A172 (cell line): Measurements from ENCODE around the gene KIF13A. TPM values are rescaled to one million over a fixed set of nuclear protein-coding genes. Genes with fewer than 3 reads are reported as not detected.
"Not testable (repeated sequence)": the region's sequence is repeated elsewhere in the genome, so short reads cannot be mapped to it uniquely, and the experiment has no call there.

ENCODE experiments used
- DNase-seq: peaks from one replicate; pipeline ENCODE4 v3.0.0-alpha.2; 2015; ENCODE audit warnings: low spot score
- total RNA-seq: library from RNA; depleted of rRNA; stranded (reverse); fragments of >200 nt; shearing (Covaris generic); gene quantifications from 2 replicates; pipeline ENCODE4 v1.2.3, GENCODE V29; 2014

KIF13A gene
- total RNA-seq, 1 experiment from 2014 or later, result 25.9 TPM

DNA sequence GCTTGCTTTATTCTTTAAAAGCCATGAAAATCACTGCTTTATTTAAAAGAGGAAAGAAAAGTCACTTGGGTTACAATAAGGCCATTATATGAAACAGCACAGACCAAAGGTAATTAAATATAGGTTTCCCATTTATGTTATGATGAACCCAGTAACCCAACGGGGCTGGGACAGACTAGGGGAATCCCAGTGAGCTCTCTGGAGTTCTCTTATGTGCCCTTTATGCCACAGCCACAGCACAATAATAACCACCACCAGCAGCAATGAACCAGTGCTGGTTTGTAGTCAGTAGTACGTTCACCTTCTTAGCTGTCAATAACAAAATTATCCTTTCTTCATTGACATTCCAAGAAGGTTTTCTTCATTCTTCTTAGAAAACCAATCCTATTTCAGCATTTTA, 87.4 kb downstream of the KIF13A start:
- no peak for DNase-seq

DNA sequence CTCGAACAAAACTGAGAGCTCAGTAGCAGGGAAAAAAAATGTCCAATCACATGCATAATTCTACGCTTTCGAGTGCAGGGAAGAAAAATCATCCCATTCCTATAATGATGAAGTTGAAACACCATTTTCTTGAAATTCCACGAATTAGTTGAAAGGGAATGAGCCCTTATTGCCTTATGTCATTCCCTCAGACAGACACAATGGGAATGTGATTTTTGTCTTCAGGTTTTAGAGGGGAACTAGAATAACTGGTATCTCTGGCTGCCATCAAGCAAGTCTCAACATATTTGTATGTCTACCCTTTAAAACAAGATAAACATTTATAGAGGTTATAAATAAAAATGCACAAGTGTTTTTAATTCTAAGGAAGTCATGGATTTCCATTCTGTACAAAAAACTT, 87.9 kb downstream of the KIF13A start:
- no peak for DNase-seq

DNA sequence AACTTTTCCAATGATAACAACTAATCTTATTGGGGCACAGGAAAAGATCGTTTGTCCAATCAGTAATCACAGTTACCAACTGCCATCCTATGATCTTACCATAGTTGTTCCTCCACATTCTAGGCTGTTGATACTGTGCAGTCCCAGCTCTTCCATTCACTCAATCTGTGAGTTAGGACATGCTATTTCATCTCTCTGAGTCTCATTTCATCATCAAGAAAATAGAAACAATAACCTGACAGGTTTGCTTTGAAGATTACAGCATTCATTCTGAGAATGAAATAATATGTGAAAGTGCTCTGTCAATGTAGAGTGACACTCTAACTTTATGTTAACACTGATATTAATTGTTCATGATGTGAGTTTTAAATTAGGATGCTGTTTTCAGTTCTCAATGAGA, 89.8 kb downstream of the KIF13A start:
- no peak for DNase-seq

DNA sequence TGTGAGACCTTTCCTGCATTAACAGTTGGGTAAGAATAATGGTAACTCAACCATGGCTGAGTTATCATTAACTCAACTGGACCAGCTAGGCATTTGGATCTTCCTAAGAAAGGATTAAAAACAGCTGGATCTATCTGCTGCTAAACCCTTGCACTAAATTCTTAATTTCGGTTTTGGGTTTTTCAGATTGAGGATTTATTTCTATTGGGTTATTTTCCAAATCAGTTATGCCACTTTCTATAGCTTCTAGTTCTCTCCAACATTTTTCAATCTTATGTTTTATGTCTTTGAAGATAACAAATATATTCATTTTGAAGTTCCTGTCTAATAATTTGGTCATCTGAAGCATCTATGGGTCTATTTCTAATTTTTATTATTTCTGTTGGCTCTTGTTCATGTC, 92.5 kb downstream of the KIF13A start:
- DNase-seq, result no peak

DNA sequence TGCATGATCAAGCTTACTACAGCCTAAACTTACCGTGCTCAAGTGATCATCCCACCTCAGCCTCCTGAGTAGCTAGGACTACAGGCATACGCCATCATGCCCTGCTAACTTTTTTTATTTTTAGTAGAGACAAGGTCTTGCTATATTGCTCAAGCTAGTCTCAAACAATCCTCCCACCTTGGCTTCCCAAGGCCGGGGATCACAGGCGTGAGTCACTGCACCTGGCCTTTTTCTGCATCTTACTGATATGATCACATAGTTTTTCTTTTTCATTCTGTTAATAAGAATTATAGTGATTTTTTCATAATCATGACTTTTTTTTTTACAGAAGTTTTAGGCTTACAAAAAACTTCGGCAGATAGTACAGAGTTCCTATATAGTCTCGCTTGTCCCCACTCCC, 93.2 kb downstream of the KIF13A start:
- no peak for DNase-seq

DNA sequence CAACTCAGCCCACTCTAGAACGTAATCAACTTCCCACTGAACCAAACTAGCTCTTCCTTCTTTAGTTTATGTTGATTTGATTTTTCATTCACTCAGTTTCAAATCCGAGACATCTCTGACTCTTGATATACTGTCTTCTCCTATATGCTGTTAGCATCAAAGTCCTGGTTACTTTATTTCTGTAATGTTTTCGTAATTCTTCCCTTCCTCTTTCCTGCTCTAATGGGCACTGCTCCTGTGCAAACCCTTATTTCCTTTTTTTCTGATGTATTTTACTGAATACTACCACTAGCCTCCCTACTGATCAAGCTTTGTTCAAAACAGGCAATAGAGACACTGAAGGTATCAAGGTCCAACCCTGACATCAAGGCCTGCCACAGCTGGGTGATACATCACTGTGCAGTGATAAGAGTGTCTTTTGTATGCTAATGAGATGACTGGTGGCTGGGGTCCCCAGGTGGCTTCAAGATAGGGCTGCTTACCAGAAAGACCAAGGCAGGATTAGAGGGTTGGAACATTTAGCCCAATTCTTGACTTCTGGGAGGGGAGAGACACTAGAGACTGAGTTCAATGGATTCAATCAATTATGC, 95.2 kb downstream of the KIF13A start:
- no peak for DNase-seq

DNA sequence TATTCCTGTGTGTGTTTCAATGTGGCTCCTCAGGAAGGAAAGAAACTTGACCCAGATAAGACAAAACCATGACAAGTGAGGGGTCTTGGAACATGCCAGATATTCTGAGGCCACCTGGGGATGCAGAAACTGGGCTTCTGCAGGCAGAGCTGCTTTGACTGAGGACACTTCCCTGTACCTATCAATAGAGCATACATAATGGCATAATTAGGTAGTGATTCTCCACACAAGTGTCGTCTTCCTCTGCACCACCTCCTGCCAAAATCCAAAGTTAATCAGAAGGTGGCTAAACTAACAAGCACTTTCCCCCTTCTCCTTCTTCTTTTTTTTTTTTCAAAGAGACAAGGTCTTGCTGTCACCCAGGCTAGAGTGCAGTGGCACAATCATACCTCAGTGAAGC, 97.1 kb downstream of the KIF13A start:
- DNase-seq, result no peak

DNA sequence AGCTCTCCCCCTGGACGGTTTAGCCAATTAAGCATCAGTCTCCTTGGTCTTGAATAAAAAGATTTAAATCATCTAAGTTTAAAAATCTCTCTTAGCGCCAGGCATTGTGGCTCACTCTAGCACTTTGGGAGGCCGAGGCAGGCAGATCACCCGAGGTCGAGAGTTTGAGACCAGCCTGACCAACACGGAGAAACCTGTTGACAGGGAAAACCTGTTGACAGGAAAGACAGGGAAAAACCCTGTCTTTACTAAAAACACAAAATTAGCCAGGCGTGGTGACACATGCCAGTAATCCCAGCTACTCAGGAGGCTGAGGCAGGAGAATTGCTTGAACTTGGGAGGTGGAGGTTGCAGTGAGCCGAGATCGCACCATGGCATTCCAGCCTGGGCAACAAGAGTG, 97.7 kb downstream of the KIF13A start:
- DNase-seq, result not testable (repeated sequence)

DNA sequence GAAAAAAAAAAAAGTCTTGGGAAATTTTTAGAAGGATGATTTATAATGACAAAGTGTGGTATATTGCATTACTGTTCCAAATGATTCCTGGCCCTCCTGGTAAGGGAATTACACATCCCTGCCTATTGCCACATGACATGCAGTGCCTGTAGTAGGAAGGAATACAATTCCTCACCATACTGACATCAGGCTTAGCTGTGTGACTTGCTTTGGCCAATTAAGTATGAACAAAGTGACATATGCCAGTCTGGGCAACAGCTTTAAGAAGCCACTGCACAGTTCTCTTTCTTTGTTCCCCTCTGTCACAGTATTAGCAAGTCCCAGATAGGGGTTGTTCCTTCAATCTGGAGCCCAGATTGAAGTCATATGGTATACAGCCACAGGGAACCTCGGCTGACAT, 100.5 kb downstream of the KIF13A start:
- DNase-seq, result no peak

DNA sequence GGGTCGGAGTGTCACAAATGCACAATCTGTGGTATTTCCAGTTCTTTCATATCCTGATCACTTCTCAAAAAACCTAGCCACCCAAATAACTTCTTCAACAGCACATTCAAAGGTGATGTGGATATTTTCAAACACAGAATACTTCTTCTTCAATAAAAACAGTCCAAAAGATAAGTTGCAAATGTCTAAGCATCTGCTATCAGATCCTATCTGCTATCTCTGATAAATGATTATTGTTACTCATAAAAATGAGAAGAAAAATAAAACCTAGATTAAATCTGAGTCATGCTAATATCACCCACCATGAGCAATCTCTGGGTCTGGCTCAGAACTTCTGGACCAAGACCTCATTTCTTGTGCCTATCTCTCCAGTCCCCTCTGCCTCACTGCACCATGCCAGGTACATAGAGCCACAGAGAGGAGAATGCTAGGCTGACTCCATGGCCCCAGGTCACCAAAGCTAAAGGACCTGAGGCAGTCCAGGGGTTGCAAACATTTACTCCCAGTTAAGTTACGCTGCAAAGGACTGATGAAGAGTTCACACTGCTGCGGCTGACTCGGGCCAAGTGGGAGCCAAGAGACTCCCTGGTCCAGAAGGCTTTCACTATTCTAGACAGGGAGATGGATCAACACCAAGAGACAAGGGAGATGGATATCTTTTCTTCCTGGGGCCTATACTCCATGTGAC, 101.4 kb downstream of the KIF13A start:
- DNase-seq, result no peak

DNA sequence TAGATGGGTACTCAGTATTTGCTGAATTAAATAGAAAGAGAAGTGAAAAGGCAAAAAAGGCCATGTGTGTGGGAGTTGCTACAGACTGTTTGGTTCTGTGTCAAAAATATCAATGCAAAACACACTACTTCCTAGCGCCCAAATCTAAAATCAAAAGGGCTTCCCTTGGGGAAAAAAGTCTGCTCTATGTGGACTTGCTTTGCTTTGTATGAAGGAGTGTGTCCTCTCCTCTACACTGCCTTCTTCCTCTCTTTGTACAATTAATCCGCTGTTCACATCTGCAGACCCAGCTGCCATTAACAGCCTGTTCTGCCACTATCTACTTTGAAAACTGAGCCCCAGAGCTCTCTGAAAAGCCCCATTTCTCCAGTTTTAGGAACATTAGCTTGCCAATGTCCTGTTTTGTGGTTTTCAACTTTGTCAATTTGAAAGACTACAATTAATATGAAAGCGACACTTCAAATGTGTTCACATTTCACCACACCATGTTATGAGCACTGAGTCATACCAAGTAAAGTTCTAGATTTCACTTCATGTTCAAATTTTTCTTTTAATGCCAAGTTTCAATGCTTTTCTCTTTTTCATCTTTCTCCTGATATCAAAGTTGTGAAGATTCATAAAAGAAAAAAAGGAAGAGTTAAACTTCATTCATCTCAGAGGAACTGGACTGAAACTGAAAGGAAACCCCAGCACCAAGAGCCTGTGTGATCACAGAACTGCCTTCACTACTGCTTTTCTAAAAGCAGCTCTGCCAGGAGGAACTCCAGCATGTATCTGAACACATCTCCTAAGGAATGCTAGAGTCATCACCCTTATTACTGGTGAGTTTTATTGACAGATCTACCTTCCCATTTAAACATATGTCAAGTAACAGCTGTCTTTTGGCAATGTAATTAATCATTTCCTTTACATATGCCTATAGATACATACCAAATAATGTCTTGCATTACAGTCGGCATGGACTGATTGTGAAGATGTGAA, 102.6 kb downstream of the KIF13A start:
- DNase-seq, result no peak

DNA sequence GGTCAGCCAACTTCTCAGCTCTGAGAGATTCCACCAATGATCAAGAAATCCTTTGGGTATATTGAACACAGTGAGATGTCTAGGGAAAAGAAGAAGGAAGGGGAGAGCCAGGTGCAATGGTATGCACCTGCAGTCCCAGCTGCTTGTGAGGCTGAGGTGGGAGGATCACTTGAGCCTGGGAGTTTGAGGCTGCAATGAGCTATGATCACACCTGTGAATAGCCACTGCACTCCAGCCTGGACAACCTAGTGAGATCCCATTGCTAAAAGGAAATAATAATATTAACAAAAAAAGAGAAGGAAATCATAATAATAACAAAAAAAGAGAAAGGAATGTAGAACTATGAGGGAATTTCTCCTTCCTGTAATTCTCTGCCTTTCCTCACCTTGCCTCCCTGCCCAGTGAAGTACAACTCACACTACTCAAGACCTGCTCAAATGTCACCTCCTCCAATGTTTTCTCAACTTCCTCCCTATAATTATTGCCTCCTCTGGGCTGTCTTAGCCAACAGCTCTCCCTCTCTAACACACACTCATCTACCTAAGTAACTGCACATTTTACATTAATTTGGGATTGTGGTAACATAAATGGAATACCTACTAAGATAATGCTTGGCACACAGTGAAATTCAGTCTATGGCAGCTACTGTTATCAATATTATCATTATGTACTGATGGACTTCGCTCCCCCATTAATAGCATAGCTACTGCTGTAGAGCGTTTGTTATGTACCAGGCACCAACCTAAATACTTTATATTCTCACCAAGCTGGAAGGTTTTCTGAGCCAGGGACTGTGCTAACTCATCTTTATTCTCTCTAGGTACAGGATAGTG, 103.6 kb downstream of the KIF13A start:
- DNase-seq, result no peak

DNA sequence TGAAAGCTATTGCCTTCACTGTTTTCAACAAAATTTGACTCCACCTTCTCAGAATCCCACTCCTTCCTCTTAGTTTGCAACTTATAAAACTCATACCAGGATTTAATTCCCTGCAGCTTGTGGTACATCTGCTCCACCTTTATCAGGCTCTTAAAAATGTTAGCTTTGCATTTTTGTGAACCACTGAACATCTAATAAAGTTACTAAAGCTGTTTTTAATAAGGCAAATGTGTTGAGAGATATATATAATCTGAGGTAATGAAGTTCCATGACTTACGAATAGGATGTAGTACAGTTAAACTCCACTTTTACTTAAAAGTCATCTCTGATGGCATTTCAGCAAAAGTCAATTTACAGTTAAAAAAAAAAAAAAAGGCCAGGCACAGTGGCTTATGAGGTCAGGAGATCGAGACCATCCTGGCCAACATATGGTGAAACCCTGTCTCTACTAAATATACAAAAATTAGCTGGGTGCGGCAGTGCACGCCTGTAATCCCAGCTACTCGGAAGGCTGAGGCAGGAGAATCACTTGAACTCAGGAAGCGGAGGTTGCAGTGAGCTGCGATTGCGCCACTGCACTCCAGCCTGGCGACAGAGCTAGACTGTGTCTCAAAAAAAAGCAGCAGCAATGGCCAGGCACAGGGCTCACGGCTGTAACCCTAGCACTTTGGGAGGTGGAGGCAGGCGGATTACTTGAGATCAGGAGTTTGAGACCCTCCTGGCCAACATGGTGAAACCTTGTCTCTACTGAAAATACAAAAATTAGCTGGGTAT, 106.2 kb downstream of the KIF13A start:
- no peak for DNase-seq

DNA sequence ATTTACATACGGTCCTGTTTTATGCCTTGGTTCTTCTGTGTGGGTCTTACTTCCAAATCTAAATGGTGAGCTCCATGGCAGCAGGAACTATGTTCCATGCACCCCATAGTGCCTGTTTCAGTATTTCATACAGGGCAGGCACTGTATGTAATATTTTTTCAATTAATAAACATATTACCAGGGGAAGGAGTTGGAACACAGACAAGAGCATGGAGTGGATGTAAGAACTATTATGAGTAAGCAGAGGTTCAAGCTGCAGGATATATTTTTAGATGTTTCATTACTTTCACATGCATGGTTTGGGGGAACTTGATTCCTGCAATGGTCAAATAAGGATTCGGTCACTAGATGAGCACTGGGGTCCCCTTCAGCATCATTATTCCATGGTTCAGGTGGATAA, 108.3 kb downstream of the KIF13A start:
- no peak for DNase-seq

DNA sequence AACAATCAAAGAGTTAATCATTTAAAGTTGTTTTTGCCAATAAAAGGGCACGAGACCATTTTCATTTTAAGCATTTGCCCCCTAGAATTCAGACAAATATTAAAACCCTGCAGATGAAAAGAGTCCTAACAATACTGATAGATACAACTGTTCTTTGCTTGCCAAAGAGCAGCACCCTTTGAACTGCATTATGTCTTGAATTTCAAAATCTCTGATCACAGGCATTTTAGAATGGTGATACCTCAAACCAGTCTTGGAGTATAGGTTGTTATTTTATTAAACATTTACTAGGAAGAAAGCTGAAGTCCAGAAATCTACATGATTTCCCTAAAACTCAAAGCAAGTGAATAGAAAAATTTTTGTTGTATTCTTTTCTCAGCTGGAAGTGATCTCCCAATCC, 108.7 kb downstream of the KIF13A start:
- DNase-seq, result no peak

DNA sequence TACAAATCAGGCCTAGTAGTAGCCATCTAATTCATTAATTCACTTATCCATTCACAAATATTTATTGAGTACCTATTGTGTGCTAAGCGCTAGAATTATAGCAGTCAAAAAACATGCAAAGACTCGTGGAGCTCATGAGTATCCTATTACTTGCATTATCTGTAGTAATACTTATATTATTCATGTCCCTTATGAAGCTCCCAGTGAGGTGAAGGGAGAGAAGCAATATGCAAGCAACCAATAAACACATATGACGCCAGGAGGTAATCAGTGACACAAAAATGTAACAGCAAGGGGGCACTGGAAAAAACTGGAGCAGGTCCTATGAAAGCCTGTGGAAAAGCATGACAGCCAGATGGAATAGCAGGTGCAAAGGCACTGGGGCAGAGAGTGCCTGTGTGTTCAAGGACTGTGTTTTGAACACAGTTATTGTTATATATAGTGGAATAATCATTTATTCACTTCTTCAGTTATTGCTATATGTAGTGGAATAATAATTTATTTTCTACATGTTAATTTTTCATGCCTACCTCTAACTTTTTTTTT, 109.5 kb downstream of the KIF13A start:
- DNase-seq, result no peak

DNA sequence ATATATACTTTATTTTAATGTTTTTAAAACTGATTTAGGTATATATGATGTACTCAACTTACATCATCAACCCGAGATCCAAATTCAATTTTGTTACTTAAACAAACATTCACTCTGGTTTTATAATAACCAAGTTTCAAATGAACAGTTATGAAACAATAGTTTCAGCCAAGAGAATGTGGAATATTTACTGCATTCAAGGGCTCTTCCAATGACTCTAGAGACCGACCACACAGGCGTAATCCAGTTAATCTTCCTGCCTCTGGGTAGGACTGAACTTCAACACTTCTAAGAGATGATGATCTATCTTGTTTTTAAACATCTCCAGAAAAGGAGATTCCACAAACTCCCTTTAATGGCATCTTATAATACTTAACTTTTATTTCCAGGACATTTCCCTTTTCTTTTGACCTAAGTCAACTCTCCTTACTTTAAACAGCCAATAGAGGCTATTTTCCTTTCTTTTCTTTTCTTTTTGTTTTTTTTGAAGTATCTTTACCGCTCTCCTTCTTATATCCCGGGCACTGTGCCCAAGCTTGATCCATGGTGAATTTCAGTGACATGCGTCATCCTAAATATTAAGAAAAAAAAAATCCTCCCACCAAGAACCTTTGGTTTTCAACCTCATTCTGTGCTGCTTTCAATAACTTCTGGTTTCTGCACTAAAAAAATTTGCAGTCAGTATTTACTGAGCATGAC, 110.1 kb downstream of the KIF13A start:
- DNase-seq, result no peak

DNA sequence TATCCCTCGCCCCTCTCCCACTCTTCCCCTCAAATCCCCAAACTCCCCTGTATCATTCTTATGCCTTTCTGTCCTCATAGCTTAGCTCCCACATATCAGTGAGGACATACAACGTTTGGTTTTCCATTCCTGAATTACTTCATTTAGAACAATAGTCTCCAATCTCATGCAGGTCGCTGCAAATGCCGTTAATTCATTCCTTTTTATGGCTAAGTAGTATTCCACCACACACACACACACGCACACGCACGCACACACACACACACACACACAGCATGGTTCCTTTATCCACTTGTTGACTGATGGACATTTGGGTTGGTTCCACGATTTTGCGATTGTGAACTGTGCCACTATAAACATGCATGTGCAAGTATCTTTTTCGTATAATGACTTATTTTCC, 112.7 kb downstream of the KIF13A start:
- DNase-seq, result no peak

DNA sequence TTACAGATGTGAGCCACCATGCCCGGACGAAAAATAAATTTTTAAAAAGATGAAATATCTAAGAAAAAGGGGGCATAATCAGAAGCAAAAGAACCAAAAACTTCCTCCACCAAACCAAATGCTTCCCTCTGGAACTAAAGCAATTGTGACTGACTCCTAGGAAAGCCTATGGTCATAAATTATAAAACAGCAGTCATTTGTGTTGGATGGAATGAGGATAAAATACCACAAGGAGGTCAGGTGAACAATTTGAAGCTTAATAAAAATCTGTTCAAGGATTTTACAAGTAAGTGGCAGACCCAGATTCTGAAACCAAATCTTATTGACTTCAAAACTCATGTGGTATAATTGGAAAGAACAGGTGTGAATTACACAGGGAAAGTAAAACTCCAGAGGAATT, 114.5 kb downstream of the KIF13A start:
- no peak for DNase-seq

DNA sequence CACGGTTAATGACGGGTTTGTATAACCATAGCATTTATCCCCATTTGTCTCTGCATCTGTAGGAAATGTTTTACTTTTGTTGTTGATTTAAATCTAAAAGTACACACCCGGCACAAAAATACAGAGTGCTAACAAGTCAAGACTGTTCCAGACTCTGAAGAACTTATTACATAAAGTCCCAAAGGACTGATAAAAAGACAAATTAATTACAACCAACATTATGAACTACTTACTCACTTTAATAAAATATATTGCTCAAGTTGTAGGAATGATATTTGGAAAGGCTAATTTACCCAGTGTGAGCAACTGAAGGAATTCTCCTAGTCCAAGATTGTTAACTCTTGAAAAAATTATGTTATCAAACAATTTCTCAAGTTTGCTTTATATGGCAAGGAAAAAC, 115.6 kb downstream of the KIF13A start:
- no peak for DNase-seq
